Naive thymus-derived CD4-positive, alpha-beta T cell (primary cell): Measurements from ENCODE around the gene PJA2. TPM values are rescaled to one million over a fixed set of nuclear protein-coding genes. Genes with fewer than 3 reads are reported as not detected.
A peak's percentile ranks its signal among the peaks of the same experiment; 100 is the strongest.

Experiments used
- ATAC-seq: fragments of 150-1000 bp; cut with Tn5 transposase; 2 replicates; pipeline ENCODE4 v1.10.0; 2021; ENCODE audit warnings: mild to moderate bottlenecking, moderate library complexity
- CTCF ChIA-PET: fragments of 350-600 bp; sonication (Branson Sonifier 250); formaldehyde crosslinking; loops from one replicate; lab custom pipeline; 2021; ENCODE audit warnings: antibody characterized with exemption; lab: Charles Lee
- POLR2A ChIA-PET: fragments of 350-600 bp; sonication (Branson Sonifier 250); formaldehyde crosslinking; loops from one replicate; lab custom pipeline; 2021; ENCODE audit warnings: antibody characterized with exemption, inconsistent platforms; lab: Charles Lee
- DNase-seq, 9 donors: peaks; one replicate each; pipeline versions ENCODE4 v3.0.0 to v3.0.0-alpha.2; 2020 to 2022; ENCODE audit warnings: mixed read lengths in 1 of 9
- H3K27ac ChIP-seq: one replicate; pipeline ENCODE4 v1.7.0; 2013; ENCODE audit warnings: mild to moderate bottlenecking, low read depth, low read length, moderate library complexity
- H3K27me3 ChIP-seq, 2 donors: one replicate each; pipeline ENCODE4 v1.7.0; 2013; ENCODE audit warnings: low read length in 2 of 2, mild to moderate bottlenecking in 2 of 2, moderate library complexity in 2 of 2; ENCODE audit not compliant: control insufficient read depth in 2 of 2, insufficient read depth in 2 of 2
- H3K36me3 ChIP-seq, 3 experiments: 1 replicate in 2 of 3; 2 replicates in 1 of 3; pipeline ENCODE4 v1.7.0; 2013; ENCODE audit warnings: low read length in 3 of 3, mild to moderate bottlenecking in 3 of 3, moderate library complexity in 1 of 3; ENCODE audit not compliant: insufficient read depth in 3 of 3, control insufficient read depth in 2 of 3
- H3K4me1 ChIP-seq, 2 donors: one replicate each; pipeline ENCODE4 v1.7.0; 2013; ENCODE audit warnings: low read length in 2 of 2, mild to moderate bottlenecking in 2 of 2, moderate library complexity in 1 of 2; ENCODE audit not compliant: control insufficient read depth in 2 of 2, insufficient read depth in 2 of 2
- H3K4me3 ChIP-seq: 2 replicates; pipeline ENCODE4 v1.7.0; 2013; ENCODE audit warnings: mild to moderate bottlenecking, low read length
- H3K9me3 ChIP-seq, 3 experiments: 1 replicate in 2 of 3; 2 replicates in 1 of 3; pipeline ENCODE4 v1.7.0; 2013; ENCODE audit warnings: low read length in 3 of 3; ENCODE audit not compliant: control insufficient read depth in 2 of 3
- H3K27ac Mint-ChIP-seq, 9 donors: one replicate each; pipeline ENCODE4 v1.8.0; 2020 to 2022; ENCODE audit warnings: mixed read lengths in 9 of 9, mild to moderate bottlenecking in 8 of 9, moderate library complexity in 5 of 9, inconsistent platforms in 2 of 9
- H3K27me3 Mint-ChIP-seq, 5 donors: one replicate each; pipeline ENCODE4 v1.8.0; 2021 to 2022; ENCODE audit warnings: mixed read lengths in 5 of 5, mild to moderate bottlenecking in 1 of 5
- H3K36me3 Mint-ChIP-seq, 5 donors: one replicate each; pipeline ENCODE4 v1.8.0; 2020 to 2022; ENCODE audit warnings: mixed read lengths in 5 of 5, mild to moderate bottlenecking in 3 of 5, inconsistent platforms in 1 of 5
- H3K4me1 Mint-ChIP-seq, 7 donors: one replicate each; pipeline ENCODE4 v1.8.0; 2020 to 2022; ENCODE audit warnings: mixed read lengths in 7 of 7, mild to moderate bottlenecking in 3 of 7, inconsistent platforms in 1 of 7
- H3K4me3 Mint-ChIP-seq, 10 donors: one replicate each; pipeline ENCODE4 v1.8.0; 2020 to 2022; ENCODE audit warnings: mild to moderate bottlenecking in 10 of 10, mixed read lengths in 10 of 10, moderate library complexity in 6 of 10, inconsistent platforms in 2 of 10
- H3K9me3 Mint-ChIP-seq, 11 donors: one replicate each; pipeline ENCODE4 v1.8.0; 2020 to 2022; ENCODE audit warnings: mixed read lengths in 11 of 11, mild to moderate bottlenecking in 4 of 11, inconsistent platforms in 1 of 11, moderate library complexity in 1 of 11
- intact Hi-C, 2 donors: fragments of 100-400 bp; cut with micrococcal nuclease; formaldehyde crosslinking; loops; one replicate each; pipeline ENCODE4 v1.15.1; 2023
- polyA plus RNA-seq, 2 donors: library from polyadenylated mRNA; unstranded; fragments of 300-500 nt; fragmentation: Illumina TruSeq; gene quantifications; one replicate each; pipeline ENCODE4 v1.2.3, GENCODE V29; 2021
- total RNA-seq, 6 experiments: library from RNA in 5 of 6; stranded (reverse) in 5 of 6; gene quantifications; 1 replicate in 5 of 6; 2 replicates in 1 of 6; pipeline ENCODE4 v1.2.3 and lab custom pipeline; 2021 to 2026

Gene PJA2
- total and polyA plus RNA-seq, 7 experiments from 2014 or later = 50.5 to 89.9 (median 71.5) TPM

DNA sequence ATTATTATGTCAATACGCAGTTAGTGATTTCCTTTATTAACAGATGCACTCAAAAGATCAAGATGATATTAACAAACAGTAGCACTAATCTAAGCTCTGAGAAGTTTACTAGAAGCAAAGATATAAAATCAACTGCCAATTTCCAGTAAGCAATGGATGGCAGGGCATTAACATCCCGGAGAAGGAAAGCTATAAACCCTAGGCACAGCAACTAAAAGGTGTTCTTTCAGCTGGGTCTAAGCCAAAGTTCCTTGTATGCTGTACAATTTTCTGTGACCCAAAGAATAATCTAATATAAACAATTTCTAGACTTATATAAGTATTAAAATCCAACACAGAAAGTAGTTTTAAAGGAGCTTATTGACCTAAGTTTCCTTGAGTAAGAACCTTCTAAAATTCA lies 39.4 kb downstream of the PJA2 start:
- Histone ChIP-seq H3K27ac (no peak overlapping the region), H3K4me1 (no peaks in the 10 kb centered on the region), H3K27me3 (no peaks in the 10 kb centered on the region), H3K36me3 (peaks cover 0 to 27% (median 0%) of the 10 kb centered on the region in 3 experiments), H3K9me3 (no peaks in the 10 kb centered on the region), H3K4me3 (no peak overlapping the region)
- Mint-ChIP-seq H3K9me3 (peaks cover 0 to 13% (median 7%) of the 10 kb centered on the region in 11 donors), H3K36me3 (peaks cover 8 to 65% (median 43%) of the 10 kb centered on the region in 5 donors), H3K27ac (peak overlapping the region in 1 of 9 donors; percentile 16), H3K4me1 (peaks cover 6 to 68% (median 58%) of the 10 kb centered on the region in 7 donors), H3K27me3 (no peaks in the 10 kb centered on the region), H3K4me3 (no peak overlapping the region)
- ChIA-PET CTCF (interaction anchor here (0.7 kb wide), 1 partner anchor 655 kb away, joined by 3 read pairs; no protein-coding TSS in a partner anchor), POLR2A (interaction anchor here (1.2 to 1.6 kb wide), 2 partner anchors 18 to 39 kb away, joined by 4 to 9 read pairs; partner anchors contain the start of gene PJA2)
- ATAC-seq (no peak), DNase-seq (no peak)
- intact Hi-C loops = no loop called here

DNA sequence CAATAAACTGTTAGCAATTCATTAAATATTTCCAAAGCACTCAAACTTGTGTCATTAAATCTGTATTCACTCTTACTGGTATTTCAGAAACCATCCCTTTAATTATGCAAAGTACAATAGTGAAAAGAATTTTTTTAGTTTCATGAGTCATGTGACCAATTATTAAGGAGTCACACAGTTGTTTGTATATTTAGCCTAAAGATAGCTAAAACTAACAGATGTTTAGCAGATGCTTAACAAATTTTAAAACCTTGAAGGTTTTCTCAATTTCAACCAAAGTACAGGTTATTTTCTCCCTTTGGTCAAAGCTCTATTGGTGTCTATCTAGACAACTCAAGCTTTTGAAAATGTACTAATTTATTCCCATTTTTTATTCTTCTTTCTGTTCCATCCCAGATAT lies 44.1 kb downstream of the PJA2 start:
- ATAC-seq (no peak), DNase-seq (no peak)
- Histone ChIP-seq H3K27me3 (no peaks in the 10 kb centered on the region), H3K9me3 (no peaks in the 10 kb centered on the region), H3K36me3 (peaks cover 13 to 49% (median 22%) of the 10 kb centered on the region in 3 experiments), H3K4me1 (no peaks in the 10 kb centered on the region), H3K4me3 (no peak overlapping the region), H3K27ac (no peak overlapping the region)
- H3K27me3 Mint-ChIP-seq = no peaks in the 10 kb centered on the region
- CTCF ChIA-PET = interaction anchor here (1.1 to 1.6 kb wide), 2 partner anchors 18 to 40 kb away, joined by 3 to 4 read pairs; no protein-coding TSS in a partner anchor
- H3K4me1 Mint-ChIP-seq = peaks cover 3 to 58% (median 46%) of the 10 kb centered on the region in 7 donors
- H3K4me3 Mint-ChIP-seq = no peak overlapping the region
- peak overlapping the region in 2 of 9 donors; percentile 14 to 19 for H3K27ac Mint-ChIP-seq
- POLR2A ChIA-PET = no interaction called here
- H3K36me3 Mint-ChIP-seq = peaks cover 23 to 71% (median 52%) of the 10 kb centered on the region in 5 donors
- H3K9me3 Mint-ChIP-seq = peaks cover 0 to 13% (median 7%) of the 10 kb centered on the region in 11 donors
- intact Hi-C loops = no loop called here

GRCh38 chr5:109364977-109365376 lies 44.8 kb downstream of the PJA2 start:
- peaks cover 3 to 57% (median 46%) of the 10 kb centered on the region in 7 donors for H3K4me1 Mint-ChIP-seq
- Histone ChIP-seq H3K36me3 (peaks cover 13 to 53% (median 22%) of the 10 kb centered on the region in 3 experiments), H3K9me3 (no peaks in the 10 kb centered on the region), H3K27me3 (no peaks in the 10 kb centered on the region), H3K27ac (no peak overlapping the region), H3K4me3 (no peak overlapping the region), H3K4me1 (no peaks in the 10 kb centered on the region)
- H3K9me3 Mint-ChIP-seq = peaks cover 0 to 13% (median 7%) of the 10 kb centered on the region in 11 donors
- no peaks in the 10 kb centered on the region for H3K27me3 Mint-ChIP-seq
- POLR2A ChIA-PET = interaction anchor here (0.6 kb wide), 1 partner anchor 604 kb away, joined by 4 read pairs; no protein-coding TSS in a partner anchor
- H3K36me3 Mint-ChIP-seq = peaks cover 23 to 70% (median 48%) of the 10 kb centered on the region in 5 donors
- CTCF ChIA-PET = interaction anchor here (0.8 to 1.1 kb wide), 2 partner anchors 35 to 41 kb away, joined by 3 to 4 read pairs; no protein-coding TSS in a partner anchor
- no peak overlapping the region for H3K4me3 Mint-ChIP-seq
- ATAC-seq (no peak), DNase-seq (no peak)
- intact Hi-C loops = no loop called here
- H3K27ac Mint-ChIP-seq = peak overlapping the region in 1 of 9 donors; percentile 14

DNA sequence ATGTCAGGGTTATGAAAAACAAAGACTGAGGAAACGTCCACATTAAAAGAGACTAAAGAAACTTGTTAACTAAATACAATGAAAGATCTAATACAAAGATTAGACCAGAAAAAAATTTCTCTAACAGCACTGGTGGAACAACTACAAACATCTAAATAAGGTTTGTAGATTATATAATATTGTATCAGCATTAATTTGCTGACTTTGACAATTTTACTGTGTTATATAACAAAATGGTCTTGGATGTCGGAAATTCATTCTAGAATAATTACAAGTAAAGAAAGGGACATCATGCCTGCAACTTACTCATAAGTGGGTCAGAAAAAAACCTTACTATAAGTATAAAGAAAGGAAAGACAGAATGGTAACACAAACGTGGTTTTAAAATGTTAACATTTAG lies 50.1 kb downstream of the PJA2 start:
- CTCF ChIA-PET = no interaction called here
- Histone ChIP-seq H3K27ac (no peak overlapping the region), H3K9me3 (no peaks in the 10 kb centered on the region), H3K27me3 (no peaks in the 10 kb centered on the region), H3K36me3 (peaks cover 13 to 43% (median 22%) of the 10 kb centered on the region in 3 experiments), H3K4me3 (no peak overlapping the region), H3K4me1 (no peaks in the 10 kb centered on the region)
- H3K4me1 Mint-ChIP-seq = peaks cover 3 to 46% (median 40%) of the 10 kb centered on the region in 7 donors
- DNase-seq = no peak
- H3K9me3 Mint-ChIP-seq = no peaks in the 10 kb centered on the region
- intact Hi-C loops = no loop called here
- H3K36me3 Mint-ChIP-seq = peaks cover 21 to 52% (median 34%) of the 10 kb centered on the region in 5 donors
- POLR2A ChIA-PET = no interaction called here
- no peaks in the 10 kb centered on the region for H3K27me3 Mint-ChIP-seq
- ATAC-seq = no peak
- no peak overlapping the region for H3K27ac Mint-ChIP-seq
- no peak overlapping the region for H3K4me3 Mint-ChIP-seq

DNA sequence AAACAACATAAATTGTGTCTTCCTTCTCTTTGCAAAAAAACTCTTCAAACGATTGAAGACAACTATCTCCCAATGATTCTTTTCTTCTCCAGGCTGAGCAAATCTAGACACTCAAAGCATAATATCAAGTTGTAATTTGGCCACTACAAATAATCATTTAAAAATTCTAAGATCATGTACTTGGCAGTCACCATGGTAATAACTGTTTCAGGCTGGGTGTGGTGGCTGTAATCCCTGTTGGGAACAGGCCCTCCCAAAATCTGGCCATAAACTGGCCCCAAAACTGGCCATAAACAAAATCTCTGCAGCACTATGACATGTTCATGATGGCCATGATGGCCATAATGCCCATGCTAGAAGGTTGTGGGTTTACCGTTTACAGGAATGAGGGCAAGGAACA lies 52.0 kb downstream of the PJA2 start:
- no peak for ATAC-seq
- no peak for DNase-seq
- no peak overlapping the region for H3K4me3 Mint-ChIP-seq
- ChIA-PET POLR2A (no interaction called here), CTCF (no interaction called here)
- peaks cover 16 to 41% (median 31%) of the 10 kb centered on the region in 5 donors for H3K36me3 Mint-ChIP-seq
- H3K27me3 Mint-ChIP-seq = no peaks in the 10 kb centered on the region
- no peaks in the 10 kb centered on the region for H3K9me3 ChIP-seq
- no peak overlapping the region for H3K4me3 ChIP-seq
- no peak overlapping the region for H3K27ac ChIP-seq
- peak overlapping the region in 2 of 9 donors; percentile 58 to 65 for H3K27ac Mint-ChIP-seq
- H3K4me1 Mint-ChIP-seq = peaks cover 0 to 36% (median 28%) of the 10 kb centered on the region in 7 donors
- H3K36me3 ChIP-seq = peaks cover 13 to 39% (median 21%) of the 10 kb centered on the region in 3 experiments
- intact Hi-C loops = no loop called here
- H3K27me3 ChIP-seq = no peaks in the 10 kb centered on the region
- no peaks in the 10 kb centered on the region for H3K4me1 ChIP-seq
- no peaks in the 10 kb centered on the region for H3K9me3 Mint-ChIP-seq

DNA sequence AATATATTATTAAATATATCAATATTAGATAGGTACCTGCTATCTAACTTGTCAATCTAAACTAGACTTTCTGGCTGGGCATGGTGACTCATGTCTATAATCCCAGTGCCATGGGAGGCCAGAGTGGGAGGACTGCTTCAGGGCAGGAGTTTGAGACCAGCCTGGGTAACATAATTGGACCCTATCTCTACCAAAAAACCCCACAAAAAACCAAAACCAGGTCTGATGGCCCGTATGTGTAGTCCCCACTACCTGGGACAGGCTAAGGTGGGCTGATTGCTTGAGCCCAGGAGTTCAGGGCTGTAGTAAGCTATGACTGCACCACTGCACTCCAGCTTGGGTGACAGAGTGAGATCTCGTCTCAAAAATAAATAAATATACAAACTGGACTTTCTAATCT lies 55.0 kb downstream of the PJA2 start:
- ChIA-PET POLR2A (interaction anchor here (1.8 kb wide), 1 partner anchor 55 kb away, joined by 5 read pairs; the partner anchor contains the start of gene PJA2), CTCF (no interaction called here)
- no peak for DNase-seq
- no peak overlapping the region for H3K27ac Mint-ChIP-seq
- Histone ChIP-seq H3K4me3 (no peak overlapping the region), H3K4me1 (no peaks in the 10 kb centered on the region), H3K36me3 (peaks cover 0 to 17% (median 0%) of the 10 kb centered on the region in 3 experiments), H3K27me3 (no peaks in the 10 kb centered on the region), H3K27ac (no peak overlapping the region), H3K9me3 (no peaks in the 10 kb centered on the region)
- H3K27me3 Mint-ChIP-seq = no peaks in the 10 kb centered on the region
- peaks cover 2 to 31% (median 17%) of the 10 kb centered on the region in 7 donors for H3K4me1 Mint-ChIP-seq
- peaks cover 6 to 31% (median 21%) of the 10 kb centered on the region in 5 donors for H3K36me3 Mint-ChIP-seq
- no peak for ATAC-seq
- H3K9me3 Mint-ChIP-seq = no peaks in the 10 kb centered on the region
- H3K4me3 Mint-ChIP-seq = no peak overlapping the region
- intact Hi-C loops = no loop called here
